ENCODE results near the gene NOL9. TPM values are rescaled to one million over a fixed set of nuclear protein-coding genes. Genes with fewer than 3 reads are reported as not detected.
A peak's percentile ranks its signal among the peaks of the same experiment; 100 is the strongest.

NOL9 gene
- 10 to 100 TPM; 59.9 to 60.9 TPM for total RNA-seq
- 10 to 100 TPM; 12.7 to 32.6 TPM for polyA plus RNA-seq

GRCh38 chr1:6554031-6554906 is at the start of gene NOL9:
Gene NOL9 (minus strand): TSS chr1:6554513. CDS start chr1:6554502, 11 bp downstream.
- Histone ChIP-seq H3K9me3 (ENCODE audit: control insufficient read depth in 1 of 2, low read length in 2 of 2) (no peaks in the 10 kb centered on the region), H3K4me3 (ENCODE audit: low read length in 2 of 2) (peak within 1 kb of the TSS; percentile 71 to 80), H3K36me3 (ENCODE audit: insufficient read depth, low read length) (peaks cover 10% of the 10 kb centered on the region), H3K27me3 (ENCODE audit: insufficient read depth, low read length) (no peaks in the 10 kb centered on the region), H3K4me1 (ENCODE audit: insufficient read depth, low read length) (peaks cover 21% of the 10 kb centered on the region), H3K27ac (ENCODE audit: low read depth, low read length) (peak within 1 kb of the TSS; percentile 86)
- peak within 1 kb of the TSS; percentile 77 to 85 (median 81) for H3K4me3 Mint-ChIP-seq
- CTCF ChIA-PET (ENCODE audit: partially characterized antibody) = interaction anchor here (0.6 to 9.3 kb wide), 33 partner anchors 8 to 348 kb away, joined by 3 to 86 read pairs (median 5); partner anchors contain the start of genes KLHL21, PLEKHG5, RNF207 and ZBTB48
- no peaks in the 10 kb centered on the region for H3K27me3 Mint-ChIP-seq
- POLR2A ChIA-PET (ENCODE audit: partially characterized antibody) = interaction anchor here (0.6 to 6.3 kb wide), 25 partner anchors 10 to 148 kb away, joined by 3 to 84 read pairs (median 5); partner anchors contain the start of genes DNAJC11, KLHL21, PHF13 and PLEKHG5
- no peaks in the 10 kb centered on the region for H3K9me3 Mint-ChIP-seq
- DNase-seq = peak; percentile 92 to 95 (median 94)
- H3K27ac Mint-ChIP-seq = peak within 1 kb of the TSS; percentile 35 to 88 (median 78)
- peaks cover 2 to 20% (median 12%) of the 10 kb centered on the region in 4 donors for H3K4me1 Mint-ChIP-seq
- H3K36me3 Mint-ChIP-seq = peaks cover 9% of the 10 kb centered on the region in 2 donors
- intact Hi-C loops (cut with micrococcal nuclease) = loop anchor here (1.0 to 2.0 kb wide), 10 partner anchors 9 to 147 kb away; partner anchors contain the start of genes DNAJC11, KLHL21, PHF13 and ZBTB48

DNA sequence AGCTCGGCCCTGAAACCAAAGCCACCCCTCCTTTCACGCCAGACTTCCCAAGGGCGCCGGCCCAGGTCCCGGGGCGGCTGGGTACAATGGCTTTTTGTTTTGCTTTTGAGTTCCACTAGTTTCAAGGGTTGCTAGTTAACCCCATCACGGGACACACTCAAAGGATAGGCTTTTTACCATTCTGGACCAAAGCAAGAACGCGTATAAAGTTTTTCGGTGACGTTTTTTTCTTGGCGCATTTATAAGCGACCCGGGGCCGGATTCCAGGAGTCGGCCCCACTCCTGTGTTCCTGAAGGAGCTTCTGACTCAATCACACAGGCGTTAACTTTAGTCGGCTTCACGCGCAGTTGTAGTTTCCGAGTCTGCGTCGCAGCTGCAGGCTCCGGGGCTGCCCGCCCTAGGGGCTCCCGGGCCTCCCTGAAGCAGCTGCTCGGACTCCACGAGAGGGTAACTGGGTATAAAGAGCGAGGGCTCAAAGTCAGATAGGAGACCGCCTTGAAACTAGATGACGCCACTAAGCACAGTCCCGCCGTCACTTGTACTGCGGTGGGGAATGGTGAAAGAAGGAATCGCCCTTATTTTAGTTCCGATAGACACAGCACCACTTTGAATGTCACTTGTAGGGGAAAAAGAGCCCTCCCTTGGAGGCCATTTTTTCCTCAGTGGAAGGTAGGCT is 49.1 kb upstream of the NOL9 start:
- Histone ChIP-seq H3K4me1 (ENCODE audit: insufficient read depth, low read length) (peaks cover 34% of the 10 kb centered on the region), H3K9me3 (ENCODE audit: control insufficient read depth in 1 of 2, low read length in 2 of 2) (no peaks in the 10 kb centered on the region), H3K27ac (ENCODE audit: low read depth, low read length) (peak overlapping the region; percentile 88), H3K36me3 (ENCODE audit: insufficient read depth, low read length) (peaks cover 3% of the 10 kb centered on the region), H3K27me3 (ENCODE audit: insufficient read depth, low read length) (no peaks in the 10 kb centered on the region), H3K4me3 (ENCODE audit: low read length in 2 of 2) (peak overlapping the region; percentile 85 to 92)
- Mint-ChIP-seq H3K27me3 (no peaks in the 10 kb centered on the region), H3K27ac (peak overlapping the region; percentile 95 to 99 (median 97)), H3K36me3 (peaks cover 5 to 25% of the 10 kb centered on the region in 2 donors), H3K4me3 (peak overlapping the region; percentile 84 to 95 (median 90)), H3K9me3 (peaks cover 0 to 2% (median 0%) of the 10 kb centered on the region in 8 donors), H3K4me1 (peaks cover 6 to 40% (median 28%) of the 10 kb centered on the region in 4 donors)
- DNase-seq = peak; percentile 67 to 85 (median 72)
- CTCF ChIA-PET (ENCODE audit: partially characterized antibody) = interaction anchor here (1.0 to 2.5 kb wide), 5 partner anchors 9 to 48 kb away, joined by 3 to 13 read pairs (median 4); partner anchors contain the start of genes TAS1R1 and THAP3
- intact Hi-C loops (cut with micrococcal nuclease) = loop anchor here (1.0 to 2.0 kb wide), 2 partner anchors 10 to 143 kb away; partner anchors contain the start of gene PHF13
- POLR2A ChIA-PET (ENCODE audit: partially characterized antibody) = interaction anchor here (0.9 to 8.5 kb wide), 19 partner anchors 9 to 611 kb away, joined by 3 to 273 read pairs (median 12); partner anchors contain the start of genes CAMTA1, NOL9, PHF13 and PLEKHG5

DNA sequence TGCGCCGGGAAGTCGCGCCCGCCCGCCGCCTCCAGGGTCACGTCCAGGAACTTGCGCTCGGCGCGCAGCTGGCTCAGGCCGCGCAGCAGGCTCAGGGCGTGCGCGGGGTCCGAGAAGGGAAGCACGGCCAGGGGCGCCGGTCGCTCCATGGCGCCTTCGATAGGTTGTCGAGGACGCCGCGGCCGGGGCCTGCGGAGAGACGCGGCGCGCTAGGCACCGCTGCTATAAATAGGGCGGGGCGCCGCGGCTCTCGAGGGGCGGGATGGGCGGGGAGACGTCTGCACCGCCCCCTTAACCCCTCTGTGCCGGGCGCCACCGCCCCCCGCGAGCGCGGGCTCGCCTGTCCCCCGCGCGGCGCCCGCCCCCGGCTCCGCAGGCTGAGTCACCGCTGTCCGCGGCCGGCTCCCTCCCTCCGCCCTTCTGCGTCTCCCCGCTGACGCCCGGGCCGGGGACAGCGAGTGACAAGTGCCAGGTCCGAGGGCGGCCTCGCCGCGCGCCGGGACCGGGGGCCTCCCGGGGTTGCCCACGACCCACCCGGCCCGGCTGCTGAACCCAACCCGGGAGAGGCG is 48.4 kb upstream of the NOL9 start, which contains the start of gene KLHL21:
KLHL21 (minus strand) TSS at position 201 of the 569 bp plus-strand sequence; CDS start at position 149, 52 bp downstream.
- peak within 1 kb of the TSS; percentile 88 for H3K27ac ChIP-seq (ENCODE audit: low read depth, low read length)
- H3K4me3 ChIP-seq (ENCODE audit: low read length in 2 of 2) = peak within 1 kb of the TSS; percentile 87 to 92
- peaks cover 5 to 28% of the 10 kb centered on the region in 2 donors for H3K36me3 Mint-ChIP-seq
- DNase-seq = peak; percentile 75 to 85 (median 82)
- peaks cover 6 to 43% (median 30%) of the 10 kb centered on the region in 4 donors for H3K4me1 Mint-ChIP-seq
- intact Hi-C loops (cut with micrococcal nuclease) = loop anchor here (1.0 to 2.0 kb wide), 4 partner anchors 11 to 142 kb away; partner anchors contain the start of genes NOL9 and PHF13
- peak within 1 kb of the TSS; percentile 93 to 99 (median 98) for H3K4me3 Mint-ChIP-seq
- peaks cover 0 to 2% (median 0%) of the 10 kb centered on the region in 8 donors for H3K9me3 Mint-ChIP-seq
- H3K9me3 ChIP-seq (ENCODE audit: control insufficient read depth in 1 of 2, low read length in 2 of 2) = no peaks in the 10 kb centered on the region
- H3K27ac Mint-ChIP-seq = peak within 1 kb of the TSS; percentile 95 to 99 (median 97)
- ChIA-PET CTCF (ENCODE audit: partially characterized antibody) (interaction anchor here (1.0 to 3.8 kb wide), 10 partner anchors 9 to 113 kb away, joined by 3 to 24 read pairs (median 6); partner anchors contain the start of genes NOL9, TAS1R1, THAP3 and ZBTB48), POLR2A (ENCODE audit: partially characterized antibody) (interaction anchor here (0.6 to 8.5 kb wide), 26 partner anchors 10 to 610 kb away, joined by 3 to 273 read pairs (median 5); partner anchors contain the start of genes CAMTA1, DNAJC11, NOL9 and PHF13)
- H3K36me3 ChIP-seq (ENCODE audit: insufficient read depth, low read length) = peaks cover 10% of the 10 kb centered on the region
- peaks cover 40% of the 10 kb centered on the region for H3K4me1 ChIP-seq (ENCODE audit: insufficient read depth, low read length)
- no peaks in the 10 kb centered on the region for H3K27me3 ChIP-seq (ENCODE audit: insufficient read depth, low read length)
- H3K27me3 Mint-ChIP-seq = no peaks in the 10 kb centered on the region

DNA sequence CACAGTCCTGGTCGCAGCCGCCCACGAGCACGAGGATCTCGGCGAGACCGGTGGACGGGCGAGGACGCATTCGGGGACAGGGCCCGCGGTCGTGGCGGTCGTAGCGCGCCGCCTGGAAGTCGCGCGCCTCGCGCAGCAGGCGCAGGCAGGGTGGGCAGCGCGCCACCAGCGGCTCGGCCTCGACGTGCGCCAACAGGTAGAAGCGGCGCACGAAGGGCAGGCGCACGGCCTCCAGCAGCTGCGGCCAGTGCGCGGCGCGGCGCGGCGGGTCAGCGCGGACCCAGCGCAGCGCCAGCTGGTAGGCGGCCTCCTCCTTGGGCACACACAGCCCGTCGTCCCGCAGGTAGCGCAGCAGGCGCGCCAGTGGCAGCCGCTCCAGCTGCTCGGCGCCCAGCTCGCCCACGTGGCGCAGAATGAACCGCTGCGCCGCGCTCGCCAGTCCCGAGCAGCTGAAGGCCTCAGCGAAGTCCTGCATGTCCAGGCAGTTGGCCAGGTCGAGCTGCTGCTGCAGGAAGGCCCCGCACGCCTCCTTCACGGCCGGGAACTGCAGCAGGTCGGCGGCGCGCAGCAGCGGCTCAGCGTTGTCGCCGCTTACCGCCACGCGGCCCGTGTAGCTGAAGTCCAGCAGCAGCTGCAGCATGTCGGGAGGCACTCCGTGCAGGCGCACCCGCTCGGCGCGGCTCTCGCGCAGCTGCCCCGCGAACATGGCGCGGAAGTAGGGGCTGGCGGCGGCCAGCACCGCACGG is 47.8 kb upstream of the NOL9 start:
- H3K36me3 ChIP-seq (ENCODE audit: insufficient read depth, low read length) = peaks cover 16% of the 10 kb centered on the region
- peak overlapping the region; percentile 52 to 98 (median 95) for H3K27ac Mint-ChIP-seq
- H3K27ac ChIP-seq (ENCODE audit: low read depth, low read length) = peak overlapping the region; percentile 88
- peak in 3 of 5 donors; percentile 34 to 49 (median 34) for DNase-seq
- H3K4me1 Mint-ChIP-seq = peaks cover 7 to 50% (median 35%) of the 10 kb centered on the region in 4 donors
- peak overlapping the region; percentile 93 to 99 (median 98) for H3K4me3 Mint-ChIP-seq
- no peaks in the 10 kb centered on the region for H3K27me3 Mint-ChIP-seq
- H3K4me1 ChIP-seq (ENCODE audit: insufficient read depth, low read length) = peaks cover 46% of the 10 kb centered on the region
- H3K27me3 ChIP-seq (ENCODE audit: insufficient read depth, low read length) = no peaks in the 10 kb centered on the region
- intact Hi-C loops (cut with micrococcal nuclease) = loop anchor here (1.0 to 2.0 kb wide), 4 partner anchors 22 to 141 kb away; partner anchors contain the start of gene NOL9
- ChIA-PET CTCF (ENCODE audit: partially characterized antibody) (interaction anchor here (1.2 to 3.8 kb wide), 8 partner anchors 10 to 112 kb away, joined by 3 to 24 read pairs (median 8); partner anchors contain the start of genes NOL9, TAS1R1, THAP3 and ZBTB48), POLR2A (ENCODE audit: partially characterized antibody) (interaction anchor here (0.6 to 8.5 kb wide), 26 partner anchors 9 to 608 kb away, joined by 3 to 273 read pairs (median 4); partner anchors contain the start of genes CAMTA1, DNAJC11, NOL9 and PHF13)
- peak overlapping the region; percentile 87 to 92 for H3K4me3 ChIP-seq (ENCODE audit: low read length in 2 of 2)
- H3K36me3 Mint-ChIP-seq = peaks cover 9 to 32% of the 10 kb centered on the region in 2 donors
- H3K9me3 ChIP-seq (ENCODE audit: control insufficient read depth in 1 of 2, low read length in 2 of 2) = no peaks in the 10 kb centered on the region
- H3K9me3 Mint-ChIP-seq = peaks cover 0 to 2% (median 0%) of the 10 kb centered on the region in 8 donors

DNA sequence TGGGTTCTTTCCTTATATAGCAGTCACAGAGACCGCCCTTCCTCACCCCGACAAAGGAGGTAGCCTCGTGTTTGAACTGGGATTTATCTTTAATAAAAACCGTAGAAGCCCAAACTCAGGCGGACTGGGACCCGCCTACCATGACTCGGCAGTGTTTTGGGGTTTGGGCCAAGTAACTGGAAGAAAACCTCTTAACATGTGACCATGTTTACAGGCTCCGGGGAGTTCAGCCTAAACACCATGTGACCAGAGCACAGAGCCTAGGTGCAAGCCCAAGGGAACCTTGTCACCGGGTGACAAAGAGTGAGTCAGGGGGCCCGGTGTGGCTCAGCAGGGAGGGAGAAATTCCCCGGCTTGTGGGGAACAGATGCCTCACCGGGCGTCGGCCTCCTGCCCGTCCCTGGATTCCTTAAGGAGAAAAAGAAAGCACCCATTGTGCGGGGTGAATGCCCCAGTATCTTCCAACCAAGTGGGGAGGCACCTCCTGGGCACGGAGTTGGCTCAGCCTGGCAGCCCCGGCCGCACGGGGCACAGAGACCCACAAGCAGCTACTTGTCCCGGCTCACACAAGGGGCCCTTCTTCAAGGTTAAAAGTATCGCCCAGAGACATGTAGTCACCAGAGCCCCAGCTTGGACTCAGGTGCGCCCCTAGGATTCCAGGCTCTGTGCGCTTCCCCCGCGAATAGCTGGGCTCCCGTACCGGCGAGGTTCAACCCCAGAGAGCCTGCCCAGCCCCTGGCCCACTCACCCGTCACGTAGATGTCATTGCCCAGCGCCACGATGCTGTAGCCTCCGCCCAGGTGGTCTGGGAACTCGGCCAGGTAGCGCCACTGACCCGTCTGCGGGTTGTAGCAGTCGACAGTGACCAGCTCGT is 47.0 kb upstream of the NOL9 start:
- peaks cover 54% of the 10 kb centered on the region for H3K4me1 ChIP-seq (ENCODE audit: insufficient read depth, low read length)
- ChIA-PET POLR2A (ENCODE audit: partially characterized antibody) (interaction anchor here (0.6 to 8.5 kb wide), 21 partner anchors 9 to 608 kb away, joined by 3 to 273 read pairs (median 5); partner anchors contain the start of genes CAMTA1, DNAJC11, NOL9 and PHF13), CTCF (ENCODE audit: partially characterized antibody) (interaction anchor here (1.1 to 3.8 kb wide), 15 partner anchors 11 to 114 kb away, joined by 3 to 24 read pairs (median 6); partner anchors contain the start of genes NOL9, TAS1R1, THAP3 and ZBTB48)
- Mint-ChIP-seq H3K4me3 (peak overlapping the region; percentile 93 to 99 (median 98)), H3K27me3 (no peaks in the 10 kb centered on the region), H3K4me1 (peaks cover 10 to 58% (median 41%) of the 10 kb centered on the region in 4 donors), H3K27ac (peak overlapping the region; percentile 88 to 98 (median 96)), H3K9me3 (peaks cover 0 to 2% (median 0%) of the 10 kb centered on the region in 8 donors), H3K36me3 (peaks cover 14 to 38% of the 10 kb centered on the region in 2 donors)
- H3K9me3 ChIP-seq (ENCODE audit: control insufficient read depth in 1 of 2, low read length in 2 of 2) = no peaks in the 10 kb centered on the region
- DNase-seq = peak; percentile 69 to 95 (median 72)
- peaks cover 24% of the 10 kb centered on the region for H3K36me3 ChIP-seq (ENCODE audit: insufficient read depth, low read length)
- intact Hi-C loops (cut with micrococcal nuclease) = loop anchor here (1.0 kb wide), 1 partner anchor 21 kb away; no protein-coding TSS in a partner anchor
- no peaks in the 10 kb centered on the region for H3K27me3 ChIP-seq (ENCODE audit: insufficient read depth, low read length)
- peak overlapping the region; percentile 87 to 92 for H3K4me3 ChIP-seq (ENCODE audit: low read length in 2 of 2)
- H3K27ac ChIP-seq (ENCODE audit: low read depth, low read length) = peak overlapping the region; percentile 88

Measured in CD4-positive, alpha-beta memory T cell (primary cell).